Spinal cord (tissue), 10 donors: Measurements from ENCODE around the gene CCDC39. TPM values are rescaled to one million over a fixed set of nuclear protein-coding genes. Genes with fewer than 3 reads are reported as not detected.

Experiments used
- DNase-seq, 6 donors: peaks; one replicate each; pipeline versions ENCODE4 v3.0.0 to v3.0.0-alpha.2; 2013 to 2015; ENCODE audit warnings: low spot score in 6 of 6, low read depth in 4 of 6
- H3K27ac ChIP-seq: one replicate; pipeline ENCODE4 v1.5.1; 2013; ENCODE audit warnings: low read depth, low read length, control low read depth
- H3K27me3 ChIP-seq: one replicate; pipeline ENCODE4 v1.6.1; 2013; ENCODE audit warnings: low read length; ENCODE audit not compliant: control insufficient read depth, insufficient read depth
- H3K36me3 ChIP-seq: one replicate; pipeline ENCODE4 v1.6.1; 2013; ENCODE audit warnings: low read length; ENCODE audit not compliant: control insufficient read depth, insufficient read depth
- H3K4me1 ChIP-seq: one replicate; pipeline ENCODE4 v1.6.1; 2013; ENCODE audit warnings: low read length; ENCODE audit not compliant: control insufficient read depth, insufficient read depth
- H3K4me3 ChIP-seq: one replicate; pipeline ENCODE4 v1.5.1; 2013; ENCODE audit warnings: low read depth, low read length, control low read depth
- H3K9me3 ChIP-seq: one replicate; pipeline ENCODE4 v1.6.1; 2013; ENCODE audit warnings: low read length; ENCODE audit not compliant: control insufficient read depth, insufficient read depth
- WGBS: methylation state at CpG from one replicate; pipeline ENCODE4 v1.1.5; 2013; ENCODE audit warnings: missing lambda C conversion rate; ENCODE audit not compliant: insufficient coverage; 5-methylcytosine and 5-hydroxymethylcytosine counted together
- long read RNA-seq, 4 donors: transcript quantifications; one replicate each; lab custom pipeline, GENCODE V29; 2026
- polyA plus RNA-seq, 2 donors: library from polyadenylated mRNA; unstranded; fragments of 120-200 nt; gene quantifications; one replicate each; pipeline ENCODE4 v1.2.1, GENCODE V29; 2013; ENCODE audit not compliant: insufficient read length in 2 of 2
- total RNA-seq, 2 donors: library from RNA; depleted of rRNA in 1 of 2; stranded (reverse); fragments of 120-200 nt in 1 of 2; fragments of >200 nt in 1 of 2; gene quantifications; one replicate each; pipeline versions ENCODE4 v1.2.3 to v1.2.4, GENCODE V29; 2013 to 2014
- donor health status: healthy.

Gene CCDC39
- total RNA-seq (1 to 10 TPM; 2.2 to 6.2 TPM), polyA plus RNA-seq (1 to 10 TPM; 7.2 to 8.4 TPM)
- long read RNA-seq, donor 1, partial matches to known transcripts: 0 of 39 reads
- long read RNA-seq, donor 1, other reads (novel, unspliced or antisense): 39 of 39 reads
- long read RNA-seq, donor 2, partial matches to known transcripts: 0 of 1 reads
- long read RNA-seq, donor 2, other reads (novel, unspliced or antisense): 0 of 1 reads
- long read RNA-seq, donor 3: 0 reads
- long read RNA-seq, donor 4, partial matches to known transcripts: 39 of 77 reads
- long read RNA-seq, donor 4, other reads (novel, unspliced or antisense): 38 of 77 reads

DNA sequence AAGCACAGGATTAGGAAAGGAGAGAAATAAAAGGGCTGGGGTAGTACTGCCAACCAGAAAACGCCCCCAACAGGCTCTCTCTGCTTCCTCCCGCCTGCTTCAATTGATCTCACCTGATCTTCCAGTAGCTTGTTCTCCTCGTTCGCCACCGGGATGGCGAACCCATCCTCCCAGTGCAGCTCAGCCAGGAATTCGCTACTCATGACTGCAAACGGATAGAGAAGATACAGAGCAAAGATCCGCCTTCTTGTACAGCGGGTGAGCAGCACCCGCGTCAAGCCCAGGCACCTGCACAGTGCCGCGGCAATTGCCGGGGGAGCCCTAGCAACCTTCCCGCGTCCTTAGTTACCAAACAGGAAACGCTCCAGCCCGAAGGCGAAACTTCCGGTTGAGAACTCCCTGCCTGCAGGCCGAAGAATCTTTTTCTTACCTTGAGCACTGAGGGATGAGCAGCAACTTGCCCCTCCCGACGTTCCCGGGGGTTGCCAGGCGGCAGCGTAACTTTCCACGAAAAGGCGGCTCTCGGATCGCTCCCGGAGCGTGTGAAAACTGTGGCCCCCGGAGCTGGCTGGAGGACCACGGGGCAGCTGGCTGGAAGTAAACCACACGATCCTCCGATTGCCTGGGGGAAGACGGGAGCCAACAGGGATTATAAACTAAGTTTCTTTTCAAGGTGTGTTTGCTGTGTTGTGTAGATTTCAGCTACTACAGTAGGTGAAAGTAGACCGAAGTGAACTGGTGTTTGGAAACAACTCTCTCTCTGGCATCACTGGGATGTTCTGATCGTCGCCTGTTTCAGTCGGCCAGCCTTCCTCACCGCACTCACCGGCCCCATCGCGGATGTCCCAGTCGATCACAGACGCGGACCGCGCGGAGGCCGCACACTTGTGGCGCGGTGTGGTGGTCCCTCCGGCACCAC, at the start of gene CCDC39:
Gene CCDC39, minus strand, starts transcription at position 312 of the 919 bp plus-strand sequence. Its CDS starts 109 bp downstream, at position 203.
- WGBS: 0% methylated on average over 46 of the region's 56 CpGs
- Histone ChIP-seq H3K4me1 (peaks cover 13% of the 10 kb centered on the region), H3K36me3 (no peaks in the 10 kb centered on the region), H3K4me3 (peak within 1 kb of the TSS; percentile 81), H3K27ac (peak within 1 kb of the TSS; percentile 52), H3K27me3 (peaks cover 14% of the 10 kb centered on the region), H3K9me3 (no peaks in the 10 kb centered on the region)
- peak; percentile 68 to 97 (median 81) for DNase-seq

DNA sequence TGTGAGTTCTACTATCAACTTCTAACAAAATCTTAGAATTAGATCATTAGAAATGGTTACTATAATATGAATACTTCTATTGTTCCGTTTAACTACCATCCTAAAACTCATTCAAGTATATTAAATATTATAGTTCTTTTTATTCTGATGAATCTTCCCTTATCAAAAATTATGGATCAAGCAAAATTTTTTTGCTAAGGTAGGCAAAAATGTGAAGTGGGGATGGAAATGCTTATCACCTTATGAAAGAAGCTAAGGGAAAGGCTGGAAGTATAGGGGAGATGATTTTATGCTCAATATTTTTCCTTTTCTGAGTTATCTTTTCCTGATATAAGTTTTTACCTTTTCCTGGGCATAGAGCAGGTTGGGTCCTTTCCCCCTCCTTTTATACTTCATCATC, 40.7 kb upstream of the CCDC39 start:
- H3K4me3 ChIP-seq: no peak overlapping the region
- WGBS: no CpG with 5 or more reads among the region's 1 CpG
- H3K9me3 ChIP-seq: no peaks in the 10 kb centered on the region
- H3K27me3 ChIP-seq: no peaks in the 10 kb centered on the region
- H3K27ac ChIP-seq: no peak overlapping the region
- no peaks in the 10 kb centered on the region for H3K36me3 ChIP-seq
- no peaks in the 10 kb centered on the region for H3K4me1 ChIP-seq
- DNase-seq: no peak

DNA sequence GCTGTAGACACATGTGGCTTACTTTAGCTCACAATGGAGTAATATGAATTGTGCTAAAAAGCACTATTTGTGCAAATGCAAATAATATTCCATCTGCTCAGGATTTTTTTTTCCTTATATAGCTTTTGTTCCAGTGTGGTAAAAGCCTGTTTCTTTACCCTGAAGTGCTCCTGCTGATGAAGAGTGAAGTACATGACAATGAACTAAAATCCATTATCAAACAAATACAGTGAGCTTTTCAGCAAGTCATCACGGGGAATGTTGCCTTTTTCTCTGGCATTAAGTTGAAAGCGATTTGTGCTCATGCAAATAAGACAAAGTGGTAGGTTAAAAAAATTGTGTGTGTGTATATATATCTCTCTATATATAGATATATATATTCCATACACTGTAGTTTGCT, 28.6 kb upstream of the CCDC39 start:
- WGBS: no CpG with 5 or more reads among the region's 2 CpGs
- no peaks in the 10 kb centered on the region for H3K36me3 ChIP-seq
- no peaks in the 10 kb centered on the region for H3K9me3 ChIP-seq
- DNase-seq: peak in 2 of 6 donors; percentile 35 to 55
- no peak overlapping the region for H3K27ac ChIP-seq
- H3K4me3 ChIP-seq: no peak overlapping the region
- no peaks in the 10 kb centered on the region for H3K27me3 ChIP-seq
- no peaks in the 10 kb centered on the region for H3K4me1 ChIP-seq

DNA sequence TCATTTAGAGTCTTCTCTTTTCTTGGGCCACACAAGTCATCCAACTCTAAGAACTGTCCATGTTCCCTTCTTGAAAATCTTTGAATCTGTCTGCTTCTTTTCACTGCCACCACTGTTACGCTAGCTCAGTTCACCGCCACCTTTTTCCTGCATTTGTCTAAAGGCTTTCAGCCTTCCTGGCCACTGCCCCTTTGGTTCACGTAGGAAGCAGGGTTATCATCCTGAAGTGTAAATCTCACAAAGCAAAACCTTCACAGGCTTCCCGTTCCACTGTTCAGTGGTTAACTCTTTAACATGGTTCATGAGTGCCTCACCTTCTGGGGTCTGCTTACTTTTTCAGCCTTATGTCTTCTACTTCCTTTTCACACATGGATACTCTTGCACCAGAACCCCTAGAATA, 26.3 kb upstream of the CCDC39 start:
- no peaks in the 10 kb centered on the region for H3K27me3 ChIP-seq
- WGBS: 88% methylated on average over 4 of the region's 4 CpGs
- no peak overlapping the region for H3K4me3 ChIP-seq
- no peak overlapping the region for H3K27ac ChIP-seq
- no peaks in the 10 kb centered on the region for H3K36me3 ChIP-seq
- no peak for DNase-seq
- H3K4me1 ChIP-seq: no peaks in the 10 kb centered on the region
- H3K9me3 ChIP-seq: no peaks in the 10 kb centered on the region

DNA sequence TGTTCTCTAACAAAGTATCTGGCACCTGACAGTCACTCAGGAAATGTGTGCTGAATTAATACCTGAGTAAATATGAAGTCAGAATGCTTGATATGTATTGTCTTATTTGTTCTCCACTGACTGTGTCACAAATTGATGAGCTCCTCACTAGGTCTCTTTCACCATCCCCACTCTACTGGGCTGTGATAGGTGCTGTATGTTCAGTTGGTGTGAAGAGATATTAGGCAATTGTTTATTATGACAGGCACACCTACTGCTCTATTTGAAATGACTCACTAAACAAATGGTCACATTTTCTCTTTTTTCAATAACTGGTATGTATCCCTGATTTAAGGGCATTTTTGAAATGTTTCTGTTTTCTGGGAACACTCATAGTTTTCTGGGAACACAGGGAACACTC, 25.2 kb upstream of the CCDC39 start:
- no peaks in the 10 kb centered on the region for H3K36me3 ChIP-seq
- H3K9me3 ChIP-seq: no peaks in the 10 kb centered on the region

DNA sequence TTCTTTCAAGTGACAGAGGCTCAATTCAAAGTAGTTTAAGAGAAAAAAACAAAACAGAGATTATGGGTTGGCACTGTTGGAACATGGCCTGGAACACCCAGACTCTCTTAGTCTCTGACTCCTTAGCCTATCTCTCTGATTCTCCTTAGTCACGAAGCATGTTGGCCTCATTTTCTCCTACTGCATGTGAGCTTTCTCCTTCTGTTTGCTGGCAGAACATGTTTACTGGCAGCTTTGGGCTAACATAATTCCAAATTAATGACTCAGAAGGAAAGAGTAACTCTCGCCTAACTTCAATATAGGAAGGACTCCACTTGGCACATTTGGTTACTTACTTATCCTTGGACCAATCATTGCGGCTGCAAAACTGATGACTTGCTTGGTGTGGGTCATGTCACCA, 21.7 kb upstream of the CCDC39 start:
- H3K4me3 ChIP-seq: no peak overlapping the region
- WGBS: 94% methylated on average over 3 of the region's 3 CpGs
- no peaks in the 10 kb centered on the region for H3K4me1 ChIP-seq
- H3K36me3 ChIP-seq: no peaks in the 10 kb centered on the region
- no peaks in the 10 kb centered on the region for H3K9me3 ChIP-seq
- no peaks in the 10 kb centered on the region for H3K27me3 ChIP-seq
- no peak overlapping the region for H3K27ac ChIP-seq
- peak in 1 of 6 donors; percentile 3 for DNase-seq

More for the DNA sequence above, 25.2 kb upstream of the CCDC39 start:
- Histone ChIP-seq H3K27me3 (no peaks in the 10 kb centered on the region), H3K27ac (no peak overlapping the region), H3K4me3 (no peak overlapping the region), H3K4me1 (no peaks in the 10 kb centered on the region)
- DNase-seq: no peak

DNA sequence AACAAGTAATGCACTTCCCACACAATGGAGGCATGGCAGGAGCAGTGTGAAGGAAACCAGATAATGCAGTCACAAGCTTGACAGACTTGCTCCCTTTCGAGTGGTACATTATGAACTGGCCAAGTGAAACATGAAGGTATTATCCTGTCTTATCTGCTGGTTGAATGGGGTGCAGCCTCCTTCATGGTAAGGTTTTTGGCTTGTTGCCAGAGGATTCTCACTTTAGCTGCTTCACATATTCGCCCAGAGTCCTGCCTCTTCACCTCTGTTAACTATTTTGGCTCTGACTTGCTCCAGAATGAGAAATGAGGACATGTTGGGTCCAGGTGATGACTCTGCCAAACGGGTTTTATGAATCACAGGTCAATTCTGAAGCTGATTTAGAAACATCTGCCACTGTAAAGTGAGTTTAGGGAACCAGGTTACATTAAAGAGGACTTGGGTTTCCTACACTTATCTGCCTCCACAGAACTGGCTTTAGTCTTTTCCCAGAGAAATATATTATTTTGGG, 19.5 kb upstream of the CCDC39 start:
- no peaks in the 10 kb centered on the region for H3K4me1 ChIP-seq
- H3K4me3 ChIP-seq: no peak overlapping the region
- H3K27me3 ChIP-seq: no peaks in the 10 kb centered on the region
- no peak for DNase-seq
- no peaks in the 10 kb centered on the region for H3K36me3 ChIP-seq
- H3K27ac ChIP-seq: no peak overlapping the region
- no peaks in the 10 kb centered on the region for H3K9me3 ChIP-seq
- 20% methylated on average over 1 of the region's 3 CpGs for WGBS

DNA sequence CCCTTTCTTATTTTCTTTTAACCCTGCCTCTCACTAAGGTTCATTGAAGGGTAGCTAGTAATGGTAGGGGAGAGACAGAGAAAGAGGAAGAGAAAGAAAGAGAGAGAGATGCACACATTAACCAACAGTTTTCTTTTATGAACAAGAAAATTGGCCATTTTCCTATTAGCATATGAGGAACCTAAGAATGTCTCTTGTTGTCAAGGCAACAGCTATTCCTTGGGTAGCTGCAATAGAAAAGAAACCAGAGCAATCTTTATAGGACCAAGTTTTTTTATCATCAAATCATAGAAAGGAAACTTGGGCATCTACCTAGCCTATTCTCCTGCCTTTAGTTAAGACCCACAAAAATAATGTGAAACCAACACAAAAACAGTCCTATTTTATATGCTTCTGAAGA, 15.0 kb upstream of the CCDC39 start:
- H3K36me3 ChIP-seq: no peaks in the 10 kb centered on the region
- no peaks in the 10 kb centered on the region for H3K9me3 ChIP-seq
- no peaks in the 10 kb centered on the region for H3K4me1 ChIP-seq
- H3K27me3 ChIP-seq: no peaks in the 10 kb centered on the region
- peak in 2 of 6 donors; percentile 46 to 61 for DNase-seq
- no peak overlapping the region for H3K27ac ChIP-seq
- H3K4me3 ChIP-seq: no peak overlapping the region

DNA sequence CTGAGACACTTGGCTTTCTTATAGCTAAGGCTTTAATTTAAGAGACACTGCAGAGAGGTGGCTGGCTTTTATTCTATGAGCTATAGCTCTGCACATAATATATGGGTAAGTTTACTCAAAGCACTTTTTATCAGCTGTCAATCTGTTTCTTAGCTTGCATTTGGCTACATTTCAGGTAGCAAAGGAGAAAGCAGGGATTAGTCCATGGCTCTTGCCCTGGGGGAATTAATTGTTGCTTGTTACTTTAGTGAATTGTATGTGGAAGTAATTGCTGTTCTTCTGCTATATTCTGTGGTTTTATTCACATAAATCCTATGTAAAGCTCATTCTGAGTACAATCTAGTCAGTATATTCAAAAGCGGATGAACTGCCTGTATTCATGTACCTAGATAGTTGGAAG, 14.4 kb upstream of the CCDC39 start:
- Histone ChIP-seq H3K27me3 (no peaks in the 10 kb centered on the region), H3K27ac (no peak overlapping the region), H3K4me1 (no peaks in the 10 kb centered on the region), H3K4me3 (no peak overlapping the region), H3K36me3 (no peaks in the 10 kb centered on the region), H3K9me3 (no peaks in the 10 kb centered on the region)
- DNase-seq: peak in 1 of 6 donors; percentile 6
- no CpG with 5 or more reads among the region's 1 CpG for WGBS
